NCI-H460 (cell line): Measurements from ENCODE around the gene PLB1. TPM values are rescaled to one million over a fixed set of nuclear protein-coding genes. Genes with fewer than 3 reads are reported as not detected.

ENCODE experiments used
- DNase-seq: peaks from one replicate; pipeline ENCODE4 v3.0.0-alpha.2; 2016; ENCODE audit warnings: low read depth; ENCODE audit errors: extremely low read depth
- total RNA-seq: library from RNA; depleted of rRNA; stranded (reverse); fragments of >200 nt; shearing (Covaris generic); gene quantifications from 2 replicates; pipeline ENCODE4 v1.2.3, GENCODE V29; 2014

PLB1 gene
- total RNA-seq, 1 experiment from 2014 or later: 0.62 TPM

- DNase-seq: no peak
These were observed 62.4 kb downstream of the PLB1 start for GRCh38 chr2:28558158-28558820.

- no peak for DNase-seq
These were observed 63.1 kb downstream of the PLB1 start for GRCh38 chr2:28558918-28559317.

- DNase-seq: no peak
These were observed 68.0 kb downstream of the PLB1 start for GRCh38 chr2:28563869-28564268.

GRCh38 chr2:28564346-28564745 lies 68.5 kb downstream of the PLB1 start:
- no peak for DNase-seq

- DNase-seq: no peak
These were observed 69.2 kb downstream of the PLB1 start for GRCh38 chr2:28565033-28565432.

- DNase-seq: no peak
These were observed 69.9 kb downstream of the PLB1 start for GRCh38 chr2:28565720-28566295.

GRCh38 chr2:28566521-28567041 lies 70.7 kb downstream of the PLB1 start:
- peak; percentile 75 for DNase-seq

- DNase-seq: no peak
These were observed 71.2 kb downstream of the PLB1 start for GRCh38 chr2:28567061-28567471.

GRCh38 chr2:28568036-28568435 lies 72.2 kb downstream of the PLB1 start:
- DNase-seq: no peak

- no peak for DNase-seq
These were observed 72.7 kb downstream of the PLB1 start for GRCh38 chr2:28568533-28568932.

GRCh38 chr2:28570431-28570830 lies 74.6 kb downstream of the PLB1 start:
- DNase-seq: no peak

GRCh38 chr2:28576714-28577113 lies 80.9 kb downstream of the PLB1 start:
- DNase-seq: no peak

GRCh38 chr2:28577791-28578680 lies 82.2 kb downstream of the PLB1 start:
- DNase-seq: no peak

GRCh38 chr2:28578774-28579173 lies 82.9 kb downstream of the PLB1 start:
- no peak for DNase-seq

- DNase-seq: no peak
These were observed 83.7 kb downstream of the PLB1 start for GRCh38 chr2:28579606-28580005.

- DNase-seq: no peak
These were observed 84.2 kb downstream of the PLB1 start for GRCh38 chr2:28580078-28580477.

- DNase-seq: no peak
These were observed 85.5 kb downstream of the PLB1 start for GRCh38 chr2:28581312-28581711.

GRCh38 chr2:28582152-28582551 lies 86.3 kb downstream of the PLB1 start:
- DNase-seq: no peak

- DNase-seq: no peak
These were observed 86.7 kb downstream of the PLB1 start for GRCh38 chr2:28582595-28582994.

- peak; percentile 86 for DNase-seq
These were observed 88.2 kb downstream of the PLB1 start for GRCh38 chr2:28583899-28584553.

GRCh38 chr2:28586867-28587266 lies 91.0 kb downstream of the PLB1 start:
- DNase-seq: no peak
